ENCODE results near the gene TRAPPC3L. TPM values are rescaled to one million over a fixed set of nuclear protein-coding genes. Genes with fewer than 3 reads are reported as not detected.
"Not testable (repeated sequence)": the region's sequence is repeated elsewhere in the genome, so short reads cannot be mapped to it uniquely, and the experiment has no call there.

Gene TRAPPC3L
- polyA plus RNA-seq, 2 of the 4 experiments (the other 2 are of a cell fraction), result not detected

GRCh38 chr6:116497113-116497676 lies 48.3 kb downstream of the TRAPPC3L start:
- no peak overlapping the region for H3K4me2 ChIP-seq
- TF ChIP-seq HDAC2 (IDR thresholded peaks at IDR 0.05) (no peak), GATA3 (IDR thresholded peaks at IDR 0.05; ENCODE audit: borderline replicate concordance) (no peak), CTCF (IDR thresholded peaks at IDR 0.05) (no peak), EHMT2 (IDR thresholded peaks at IDR 0.05; ENCODE audit: low read depth) (no peak)
- H3K9me3 ChIP-seq, result no peaks in the 10 kb centered on the region
- ATAC-seq, result no peak
- H3K4me3 ChIP-seq, result no peak overlapping the region
- ChIA-PET POLR2A (no interaction called here), CTCF (interaction anchor here (1.3 kb wide), 1 partner anchor 12 kb away, joined by 4 read pairs; no protein-coding TSS in a partner anchor)
- no peaks in the 10 kb centered on the region for H3K4me1 ChIP-seq
- no peak overlapping the region for H3K27ac ChIP-seq
- FAIRE-seq, result no peak
- DNase-seq (ENCODE audit: low read depth in 1 of 2, low spot score in 1 of 2), result no peak
- 53% methylated on average over 3 of the region's 3 CpGs for WGBS (ENCODE audit: missing lambda C conversion rate)

- WGBS (ENCODE audit: missing lambda C conversion rate), result 75% methylated on average over 1 of the region's 1 CpG
- H3K9me3 ChIP-seq; H3K4me3 ChIP-seq; H3K27ac ChIP-seq; POLR2A ChIA-PET; H3K4me1 ChIP-seq; DNase-seq (ENCODE audit: low read depth in 1 of 2, low spot score in 1 of 2); H3K4me2 ChIP-seq; CTCF ChIA-PET; FAIRE-seq; ATAC-seq: not testable (repeated sequence)
Measured at GRCh38 chr6:116495161-116495560, 50.3 kb downstream of the TRAPPC3L start.

- TF ChIP-seq KDM1A (IDR thresholded peaks at IDR 0.05; ENCODE audit: low read depth) (no peak), CHD4 (IDR thresholded peaks at IDR 0.05; ENCODE audit: borderline replicate concordance) (no peak), CHD2 (IDR thresholded peaks at IDR 0.05; ENCODE audit: low read length, partially characterized antibody) (no peak), EP300 (IDR thresholded peaks at IDR 0.05) (no peak), HMGXB4 (CRISPR knock-in tag; IDR thresholded peaks at IDR 0.05; ENCODE audit: borderline replicate concordance) (no peak), ZSCAN20 (CRISPR knock-in tag; IDR thresholded peaks at IDR 0.05) (no peak), GATA3 (IDR thresholded peaks at IDR 0.05; ENCODE audit: borderline replicate concordance) (no peak)
- Histone ChIP-seq H3K4me1 (no peaks in the 10 kb centered on the region), H3K4me2 (no peak overlapping the region), H3K4me3 (no peak overlapping the region), H3K27ac (no peak overlapping the region), H3K9me3 (no peaks in the 10 kb centered on the region)
- DNase-seq (ENCODE audit: low read depth in 1 of 2, low spot score in 1 of 2) (no peak), ATAC-seq (no peak), FAIRE-seq (no peak)
- CTCF ChIA-PET, result no interaction called here
- POLR2A ChIA-PET, result no interaction called here
- WGBS (ENCODE audit: missing lambda C conversion rate), result 60% methylated on average over 6 of the region's 6 CpGs
Measured at GRCh38 chr6:116492331-116493067, 53.0 kb downstream of the TRAPPC3L start.

- ATAC-seq (no peak), DNase-seq (ENCODE audit: low read depth in 1 of 2, low spot score in 1 of 2) (no peak), FAIRE-seq (no peak)
- Histone ChIP-seq H3K4me2 (no peak overlapping the region), H3K4me1 (no peaks in the 10 kb centered on the region), H3K9me3 (no peaks in the 10 kb centered on the region), H3K27ac (no peak overlapping the region), H3K4me3 (no peak overlapping the region)
- TF ChIP-seq NFE2L2 (conservative IDR thresholded peaks at IDR 0.05; ENCODE audit: low read length), result no peak
- TF ChIP-seq SMC3 (IDR thresholded peaks at IDR 0.05), result no peak
- no peak for TF ChIP-seq RFX5 (IDR thresholded peaks at IDR 0.05)
- TF ChIP-seq HEYL (CRISPR knock-in tag; IDR thresholded peaks at IDR 0.05), result no peak
- no peak for TF ChIP-seq EHF (CRISPR knock-in tag; IDR thresholded peaks at IDR 0.05)
- no peak for TF ChIP-seq RAD21 (conservative IDR thresholded peaks at IDR 0.05 in 1 of 2, IDR thresholded peaks at IDR 0.05 in 1 of 2)
- TF ChIP-seq MAFK (IDR thresholded peaks at IDR 0.05; ENCODE audit: partially characterized antibody), result no peak
- no peak for TF ChIP-seq RNF2 (IDR thresholded peaks at IDR 0.05; ENCODE audit: borderline replicate concordance, low read depth)
- no peak for TF ChIP-seq HES2 (IDR thresholded peaks at IDR 0.05)
- no peak for TF ChIP-seq RCOR1 (IDR thresholded peaks at IDR 0.05; ENCODE audit: low read depth, low read length)
- ChIA-PET POLR2A (no interaction called here), CTCF (interaction anchor here (0.8 to 1.0 kb wide), 2 partner anchors 12 to 34 kb away, joined by 3 read pairs; no protein-coding TSS in a partner anchor)
- 9% methylated on average over 1 of the region's 1 CpG for WGBS (ENCODE audit: missing lambda C conversion rate)
Measured at GRCh38 chr6:116491610-116492330, 53.7 kb downstream of the TRAPPC3L start.

Data from A549 (cell line).